ENCODE measurements around the gene EPC1. TPM values are rescaled to one million over a fixed set of nuclear protein-coding genes. Genes with fewer than 3 reads are reported as not detected.

EPC1 gene
- polyA plus RNA-seq, 1 of the 3 experiments (the other 2 are of a cell fraction), result 21.8 TPM

DNA sequence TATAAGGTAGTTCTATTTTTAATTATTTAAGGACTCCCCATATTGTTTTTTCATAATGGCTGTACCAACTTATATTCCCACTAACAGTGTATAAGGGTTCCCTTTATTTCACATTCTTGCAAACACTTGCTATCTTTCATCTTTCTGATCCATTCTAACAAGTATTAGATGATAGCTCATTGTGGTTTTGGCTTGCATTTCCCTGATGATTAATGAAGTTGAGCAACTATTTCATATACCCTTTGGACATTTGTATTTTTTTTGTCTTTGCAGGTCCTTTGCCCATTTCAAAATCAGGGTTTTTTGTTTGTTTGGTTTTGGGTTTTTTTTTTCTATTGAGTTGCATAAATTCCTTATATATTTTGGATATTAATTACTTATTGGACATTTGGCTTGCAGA is 107.2 kb downstream of the EPC1 start:
- no peaks in the 10 kb centered on the region for H3K79me2 ChIP-seq (ENCODE audit: insufficient read depth)
- H3F3A ChIP-seq (replicated peaks; ENCODE audit: insufficient read depth), result peaks cover 23% of the 10 kb centered on the region
- no peaks in the 10 kb centered on the region for H4K20me1 ChIP-seq (ENCODE audit: insufficient read depth)
- H3K4me2 ChIP-seq, result no peak overlapping the region
- H3K9me3 ChIP-seq, result no peaks in the 10 kb centered on the region
- no peaks in the 10 kb centered on the region for H3K9me2 ChIP-seq
- no peak overlapping the region for H3K27ac ChIP-seq (ENCODE audit: low read depth in 2 of 2, low read length in 1 of 2)
- ChIA-PET POLR2A (no interaction called here), CTCF (no interaction called here)
- TF ChIP-seq, protein P1, sequence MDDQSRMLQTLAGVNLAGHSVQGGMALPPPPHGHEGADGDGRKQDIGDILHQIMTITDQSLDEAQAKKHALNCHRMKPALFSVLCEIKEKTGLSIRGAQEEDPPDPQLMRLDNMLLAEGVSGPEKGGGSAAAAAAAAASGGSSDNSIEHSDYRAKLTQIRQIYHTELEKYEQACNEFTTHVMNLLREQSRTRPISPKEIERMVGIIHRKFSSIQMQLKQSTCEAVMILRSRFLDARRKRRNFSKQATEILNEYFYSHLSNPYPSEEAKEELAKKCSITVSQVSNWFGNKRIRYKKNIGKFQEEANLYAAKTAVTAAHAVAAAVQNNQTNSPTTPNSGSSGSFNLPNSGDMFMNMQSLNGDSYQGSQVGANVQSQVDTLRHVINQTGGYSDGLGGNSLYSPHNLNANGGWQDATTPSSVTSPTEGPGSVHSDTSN (IDR thresholded peaks at IDR 0.05), result peak; percentile 82
- no peak for TF ChIP-seq RCOR1 (IDR thresholded peaks at IDR 0.05; ENCODE audit: low read length)
- TF ChIP-seq EP300 (IDR thresholded peaks at IDR 0.05; ENCODE audit: borderline replicate concordance in 1 of 2, low read depth in 1 of 2, low read length in 1 of 2), result peak in 1 of 2 experiments; percentile 68; a peak in 1 of 4 replicates
- TF ChIP-seq TCF12 (IDR thresholded peaks at IDR 0.05), result peak; percentile 73
- TF ChIP-seq FOSL2 (IDR thresholded peaks at IDR 0.05; ENCODE audit: borderline replicate concordance, low read depth), result peak; percentile 55; the same call in 1 of the 2 replicates
- peak; percentile 90 for TF ChIP-seq NFIC (IDR thresholded peaks at IDR 0.05; ENCODE audit: borderline replicate concordance)
- TF ChIP-seq, protein P2, sequence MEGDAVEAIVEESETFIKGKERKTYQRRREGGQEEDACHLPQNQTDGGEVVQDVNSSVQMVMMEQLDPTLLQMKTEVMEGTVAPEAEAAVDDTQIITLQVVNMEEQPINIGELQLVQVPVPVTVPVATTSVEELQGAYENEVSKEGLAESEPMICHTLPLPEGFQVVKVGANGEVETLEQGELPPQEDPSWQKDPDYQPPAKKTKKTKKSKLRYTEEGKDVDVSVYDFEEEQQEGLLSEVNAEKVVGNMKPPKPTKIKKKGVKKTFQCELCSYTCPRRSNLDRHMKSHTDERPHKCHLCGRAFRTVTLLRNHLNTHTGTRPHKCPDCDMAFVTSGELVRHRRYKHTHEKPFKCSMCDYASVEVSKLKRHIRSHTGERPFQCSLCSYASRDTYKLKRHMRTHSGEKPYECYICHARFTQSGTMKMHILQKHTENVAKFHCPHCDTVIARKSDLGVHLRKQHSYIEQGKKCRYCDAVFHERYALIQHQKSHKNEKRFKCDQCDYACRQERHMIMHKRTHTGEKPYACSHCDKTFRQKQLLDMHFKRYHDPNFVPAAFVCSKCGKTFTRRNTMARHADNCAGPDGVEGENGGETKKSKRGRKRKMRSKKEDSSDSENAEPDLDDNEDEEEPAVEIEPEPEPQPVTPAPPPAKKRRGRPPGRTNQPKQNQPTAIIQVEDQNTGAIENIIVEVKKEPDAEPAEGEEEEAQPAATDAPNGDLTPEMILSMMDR (IDR thresholded peaks at IDR 0.05), result no peak
- TF ChIP-seq NRF1 (IDR thresholded peaks at IDR 0.05; ENCODE audit: low read depth, low read length), result no peak
- TF ChIP-seq JUND (IDR thresholded peaks at IDR 0.05), result peak; percentile 62
- TF ChIP-seq MEF2A (IDR thresholded peaks at IDR 0.05; ENCODE audit: borderline replicate concordance, low read depth), result peak; percentile 36; the same call in 1 of the 2 replicates
- no peak for TF ChIP-seq EZH2phosphoT487 (IDR thresholded peaks at IDR 0.05; ENCODE audit: borderline replicate concordance, low read depth)
- TF ChIP-seq, protein P3, sequence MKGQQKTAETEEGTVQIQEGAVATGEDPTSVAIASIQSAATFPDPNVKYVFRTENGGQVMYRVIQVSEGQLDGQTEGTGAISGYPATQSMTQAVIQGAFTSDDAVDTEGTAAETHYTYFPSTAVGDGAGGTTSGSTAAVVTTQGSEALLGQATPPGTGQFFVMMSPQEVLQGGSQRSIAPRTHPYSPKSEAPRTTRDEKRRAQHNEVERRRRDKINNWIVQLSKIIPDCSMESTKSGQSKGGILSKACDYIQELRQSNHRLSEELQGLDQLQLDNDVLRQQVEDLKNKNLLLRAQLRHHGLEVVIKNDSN (IDR thresholded peaks at IDR 0.05; ENCODE audit: borderline replicate concordance, low read depth), result no peak
- no peak for TF ChIP-seq RAD21 (IDR thresholded peaks at IDR 0.05; ENCODE audit: low read length)
- TF ChIP-seq, protein P4, sequence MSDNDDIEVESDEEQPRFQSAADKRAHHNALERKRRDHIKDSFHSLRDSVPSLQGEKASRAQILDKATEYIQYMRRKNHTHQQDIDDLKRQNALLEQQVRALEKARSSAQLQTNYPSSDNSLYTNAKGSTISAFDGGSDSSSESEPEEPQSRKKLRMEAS (IDR thresholded peaks at IDR 0.05; ENCODE audit: low read depth), result no peak
- TF ChIP-seq, protein P5, sequence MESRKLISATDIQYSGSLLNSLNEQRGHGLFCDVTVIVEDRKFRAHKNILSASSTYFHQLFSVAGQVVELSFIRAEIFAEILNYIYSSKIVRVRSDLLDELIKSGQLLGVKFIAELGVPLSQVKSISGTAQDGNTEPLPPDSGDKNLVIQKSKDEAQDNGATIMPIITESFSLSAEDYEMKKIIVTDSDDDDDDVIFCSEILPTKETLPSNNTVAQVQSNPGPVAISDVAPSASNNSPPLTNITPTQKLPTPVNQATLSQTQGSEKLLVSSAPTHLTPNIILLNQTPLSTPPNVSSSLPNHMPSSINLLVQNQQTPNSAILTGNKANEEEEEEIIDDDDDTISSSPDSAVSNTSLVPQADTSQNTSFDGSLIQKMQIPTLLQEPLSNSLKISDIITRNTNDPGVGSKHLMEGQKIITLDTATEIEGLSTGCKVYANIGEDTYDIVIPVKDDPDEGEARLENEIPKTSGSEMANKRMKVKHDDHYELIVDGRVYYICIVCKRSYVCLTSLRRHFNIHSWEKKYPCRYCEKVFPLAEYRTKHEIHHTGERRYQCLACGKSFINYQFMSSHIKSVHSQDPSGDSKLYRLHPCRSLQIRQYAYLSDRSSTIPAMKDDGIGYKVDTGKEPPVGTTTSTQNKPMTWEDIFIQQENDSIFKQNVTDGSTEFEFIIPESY (IDR thresholded peaks at IDR 0.05; ENCODE audit: borderline replicate concordance, low read depth), result no peak
- TF ChIP-seq, protein P6, sequence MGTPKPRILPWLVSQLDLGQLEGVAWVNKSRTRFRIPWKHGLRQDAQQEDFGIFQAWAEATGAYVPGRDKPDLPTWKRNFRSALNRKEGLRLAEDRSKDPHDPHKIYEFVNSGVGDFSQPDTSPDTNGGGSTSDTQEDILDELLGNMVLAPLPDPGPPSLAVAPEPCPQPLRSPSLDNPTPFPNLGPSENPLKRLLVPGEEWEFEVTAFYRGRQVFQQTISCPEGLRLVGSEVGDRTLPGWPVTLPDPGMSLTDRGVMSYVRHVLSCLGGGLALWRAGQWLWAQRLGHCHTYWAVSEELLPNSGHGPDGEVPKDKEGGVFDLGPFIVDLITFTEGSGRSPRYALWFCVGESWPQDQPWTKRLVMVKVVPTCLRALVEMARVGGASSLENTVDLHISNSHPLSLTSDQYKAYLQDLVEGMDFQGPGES (IDR thresholded peaks at IDR 0.05; ENCODE audit: low read depth, low read length), result no peak
- 0 out of 2 replicates have a peak, but pooled peaks have one; percentile 22 for TF ChIP-seq TEAD4 (IDR thresholded peaks at IDR 0.05; ENCODE audit: borderline replicate concordance, insufficient read depth)
- H3K27me3 ChIP-seq (ENCODE audit: insufficient read depth), result no peaks in the 10 kb centered on the region
- H3K9ac ChIP-seq, result no peak overlapping the region
- DNase-seq, result no peak
- H2AFZ ChIP-seq (ENCODE audit: low read depth), result no peak overlapping the region
- H3K36me3 ChIP-seq (replicated peaks in 1 of 2; ENCODE audit: control insufficient read depth in 1 of 2, insufficient read depth in 2 of 2, low read length in 1 of 2), result no peaks in the 10 kb centered on the region
- no peak overlapping the region for H3K4me3 ChIP-seq (ENCODE audit: low read depth in 2 of 2, low read length in 1 of 2)
- H3K4me1 ChIP-seq (ENCODE audit: control insufficient read depth in 1 of 2, insufficient read depth in 2 of 2, low read depth in 1 of 2, low read length in 1 of 2), result 0 out of 4 replicates have a peak, but pooled peaks cover 0 to 4% of the 10 kb centered on the region in 2 experiments

Data from SK-N-SH (cell line).